Neutrophil (primary cell): Measurements from ENCODE around the gene INAFM1.

ENCODE experiments used
- H3K27ac ChIP-seq: fragments of 200-600 bp; sonication (generic); 2 replicates; pipeline ENCODE4 v1.5.1; 2016; ENCODE audit warnings: mild to moderate bottlenecking, moderate library complexity
- H3K27me3 ChIP-seq: fragments of 200-600 bp; sonication (generic); 2 replicates; pipeline ENCODE4 v1.6.0; 2016; ENCODE audit warnings: mild to moderate bottlenecking
- H3K36me3 ChIP-seq: fragments of 200-600 bp; sonication (generic); 2 replicates; pipeline ENCODE4 v1.5.1; 2017
- H3K4me1 ChIP-seq, 2 experiments: fragments of 200-600 bp in 1 of 2; sonication (generic) in 1 of 2; 1 replicate in 1 of 2; 2 replicates in 1 of 2; pipeline versions ENCODE4 v1.5.1 to v1.6.1; 2013 to 2016; ENCODE audit warnings: low read depth in 1 of 2, low read length in 1 of 2, mild to moderate bottlenecking in 1 of 2, moderate library complexity in 1 of 2; ENCODE audit not compliant: control insufficient read depth in 1 of 2, insufficient read depth in 1 of 2
- H3K4me3 ChIP-seq, 2 experiments: fragments of 200-600 bp in 1 of 2; sonication (generic) in 1 of 2; 1 replicate in 1 of 2; 2 replicates in 1 of 2; pipeline ENCODE4 v1.5.1; 2013 to 2016; ENCODE audit warnings: low read depth in 1 of 2, low read length in 1 of 2, mild to moderate bottlenecking in 1 of 2, moderate library complexity in 1 of 2
- H3K9me3 ChIP-seq: fragments of 200-600 bp; sonication (generic); 2 replicates; pipeline ENCODE4 v1.5.1; 2016
- CTCF ChIP-seq: fragments of 200-600 bp; sonication (generic); IDR thresholded peaks from 2 replicates; pipeline ENCODE4 v1.5.1; 2016; ENCODE audit warnings: antibody characterized with exemption

The INAFM1 gene

GRCh38 chr19:47324502-47324901 lies 49.8 kb downstream of the INAFM1 start:
- H3K36me3 ChIP-seq = peaks cover 30% of the 10 kb centered on the region
- peak overlapping the region; percentile 100 for H3K27ac ChIP-seq
- TF ChIP-seq CTCF = peak; percentile 29
- H3K27me3 ChIP-seq = no peaks in the 10 kb centered on the region
- peaks cover 12% of the 10 kb centered on the region for H3K9me3 ChIP-seq
- H3K4me1 ChIP-seq = peaks cover 67 to 69% of the 10 kb centered on the region in 2 experiments
- H3K4me3 ChIP-seq = peak overlapping the region; percentile 40 to 54
